ENCODE data around the gene HS3ST4. TPM values are rescaled to one million over a fixed set of nuclear protein-coding genes. Genes with fewer than 3 reads are reported as not detected.

HS3ST4 gene
- total RNA-seq, 4 donors from 2014 or later: 0.20 TPM; not detected in 3

GRCh38 chr16:25867041-25867440 lies 175.3 kb downstream of the HS3ST4 start:
- H3K4me3 ChIP-seq: no peak overlapping the region
- no peaks in the 10 kb centered on the region for H3K36me3 ChIP-seq
- no peaks in the 10 kb centered on the region for H3K4me1 ChIP-seq
- no peak overlapping the region for H3K27ac ChIP-seq
- TF ChIP-seq EP300 (IDR thresholded peaks at IDR 0.05): no peak
- H3K27me3 ChIP-seq: no peaks in the 10 kb centered on the region
- H3K9me3 ChIP-seq: peaks cover 0 to 6% (median 0%) of the 10 kb centered on the region in 4 donors
- 69 to 74% methylated on average over 2 of the region's 2 CpGs for WGBS, 2 donors
- DNase-seq (ENCODE audit: low spot score in 2 of 2): no peak

DNA sequence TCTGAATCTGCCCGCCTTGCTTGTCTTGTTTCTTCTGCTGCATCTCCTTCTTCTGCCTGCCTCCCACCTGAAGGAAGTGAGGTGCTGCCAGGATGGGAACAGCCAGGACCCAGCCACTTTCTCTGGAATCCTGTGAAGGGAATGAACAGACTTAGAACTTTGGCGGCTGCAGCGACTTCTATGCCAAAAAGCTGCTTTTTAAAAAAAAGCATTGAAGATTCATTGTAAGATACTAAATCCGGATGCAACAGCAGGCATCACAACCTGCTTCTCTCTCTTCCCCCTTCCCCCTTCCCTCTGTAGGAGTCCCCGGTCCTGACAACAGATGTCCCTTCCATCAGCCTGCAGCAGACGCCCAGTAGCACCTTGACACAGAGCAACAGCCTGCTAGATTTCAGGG lies 176.3 kb downstream of the HS3ST4 start:
- no peak for DNase-seq (ENCODE audit: low spot score in 2 of 2)
- Histone ChIP-seq H3K4me1 (no peaks in the 10 kb centered on the region), H3K27ac (no peak overlapping the region), H3K36me3 (no peaks in the 10 kb centered on the region), H3K4me3 (no peak overlapping the region), H3K27me3 (no peaks in the 10 kb centered on the region), H3K9me3 (peaks cover 0 to 6% (median 0%) of the 10 kb centered on the region in 4 donors)
- 37 to 48% methylated on average over 6 of the region's 6 CpGs for WGBS, 2 donors
- TF ChIP-seq CTCF (IDR thresholded peaks at IDR 0.05): no peak
- no peak for TF ChIP-seq POLR2A (IDR thresholded peaks at IDR 0.05)
- no peak for TF ChIP-seq EP300 (IDR thresholded peaks at IDR 0.05)

GRCh38 chr16:25868706-25869370 lies 177.1 kb downstream of the HS3ST4 start:
- no peak for DNase-seq (ENCODE audit: low spot score in 2 of 2)
- Histone ChIP-seq H3K4me1 (no peaks in the 10 kb centered on the region), H3K4me3 (no peak overlapping the region), H3K36me3 (no peaks in the 10 kb centered on the region), H3K27me3 (no peaks in the 10 kb centered on the region), H3K27ac (no peak overlapping the region), H3K9me3 (peaks cover 0 to 5% (median 0%) of the 10 kb centered on the region in 4 donors)
- 36 to 39% methylated on average over 9 of the region's 9 CpGs for WGBS, 2 donors
- TF ChIP-seq EP300 (IDR thresholded peaks at IDR 0.05) (no peak), CTCF (IDR thresholded peaks at IDR 0.05) (no peak), POLR2A (IDR thresholded peaks at IDR 0.05) (no peak)

DNA sequence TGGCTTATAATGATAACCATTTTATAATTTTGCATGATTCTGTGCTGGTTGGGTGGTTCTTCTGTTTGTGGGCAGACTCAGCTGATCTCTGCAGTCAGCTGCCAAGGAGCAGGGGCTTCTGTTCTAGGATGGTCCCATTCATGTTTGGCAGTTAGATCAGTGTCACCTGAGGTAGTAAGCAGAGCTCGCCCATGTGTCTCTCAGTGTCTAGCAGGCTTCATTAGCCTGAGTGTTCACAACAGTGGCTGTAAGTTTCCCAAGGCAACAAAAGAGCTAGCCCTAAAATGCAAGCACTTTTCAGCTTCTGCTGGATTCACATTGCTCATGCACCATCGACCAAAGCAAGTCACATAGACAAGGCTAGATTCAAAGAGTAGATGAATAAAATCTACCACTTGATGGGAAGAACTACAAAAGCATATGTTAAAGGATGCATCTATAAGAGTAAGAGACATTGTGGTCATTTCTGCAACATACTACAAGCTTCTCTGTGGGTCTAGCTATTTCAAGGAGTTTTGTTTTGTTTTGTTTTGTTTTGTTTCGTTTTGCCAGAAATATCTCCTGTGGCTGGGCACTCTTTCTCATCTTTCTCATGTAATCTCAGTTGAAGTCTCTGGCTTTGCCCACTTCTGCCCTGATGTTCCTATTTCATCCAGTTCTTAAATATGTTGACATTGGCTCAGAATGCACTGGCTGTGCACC lies 180.8 kb downstream of the HS3ST4 start:
- Histone ChIP-seq H3K9me3 (no peaks in the 10 kb centered on the region), H3K27me3 (no peaks in the 10 kb centered on the region), H3K4me3 (no peak overlapping the region), H3K4me1 (peaks cover 0 to 4% (median 0%) of the 10 kb centered on the region in 4 donors), H3K27ac (no peak overlapping the region), H3K36me3 (no peaks in the 10 kb centered on the region)
- 71 to 86% methylated on average over 3 of the region's 3 CpGs for WGBS, 2 donors
- TF ChIP-seq CTCF (IDR thresholded peaks at IDR 0.05) (no peak), EP300 (IDR thresholded peaks at IDR 0.05) (no peak), POLR2A (IDR thresholded peaks at IDR 0.05) (no peak)
- DNase-seq (ENCODE audit: low spot score in 2 of 2): no peak

DNA sequence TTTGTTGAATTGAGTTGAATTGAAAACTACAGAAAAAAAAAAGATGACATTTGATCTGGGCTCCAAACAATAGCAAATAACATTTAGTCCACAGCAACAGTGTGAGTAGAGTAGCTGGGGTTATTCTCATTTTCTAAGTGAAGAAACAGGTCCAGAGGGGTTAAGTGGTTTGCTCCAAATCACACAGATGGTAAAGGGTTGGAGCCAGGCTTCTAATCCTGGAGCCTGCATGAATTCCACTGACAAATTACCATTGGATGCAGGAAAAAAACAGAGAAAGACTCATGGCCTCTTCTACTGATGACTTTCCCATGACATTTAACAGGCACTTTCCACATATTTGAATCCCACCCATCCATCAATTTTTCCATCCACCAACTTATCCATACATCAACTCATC lies 182.4 kb downstream of the HS3ST4 start:
- no peak for DNase-seq (ENCODE audit: low spot score in 2 of 2)
- H3K27ac ChIP-seq: no peak overlapping the region
- no peaks in the 10 kb centered on the region for H3K36me3 ChIP-seq
- peaks cover 0 to 4% (median 0%) of the 10 kb centered on the region in 4 donors for H3K4me1 ChIP-seq
- H3K4me3 ChIP-seq: no peak overlapping the region
- TF ChIP-seq POLR2A (IDR thresholded peaks at IDR 0.05) (no peak), EP300 (IDR thresholded peaks at IDR 0.05) (no peak), CTCF (IDR thresholded peaks at IDR 0.05) (no peak)
- H3K9me3 ChIP-seq: no peaks in the 10 kb centered on the region
- no peaks in the 10 kb centered on the region for H3K27me3 ChIP-seq

All from tibial nerve (tissue), 4 donors.